Vagina (tissue), 2 donors: ENCODE data around the gene FSTL5. TPM values are rescaled to one million over a fixed set of nuclear protein-coding genes. Genes with fewer than 3 reads are reported as not detected.

Source experiments
- DNase-seq, 2 donors: peaks; one replicate each; pipeline ENCODE4 v3.0.0-alpha.2; 2017; ENCODE audit errors: extremely low spot score in 2 of 2
- H3K27ac ChIP-seq: fragments of 200-600 bp; sonication (generic); one replicate; pipeline ENCODE4 v1.5.1; 2019
- H3K27me3 ChIP-seq: fragments of 200-600 bp; sonication (generic); one replicate; pipeline ENCODE4 v1.5.1; 2019
- H3K36me3 ChIP-seq, 2 donors: fragments of 200-600 bp; sonication (generic); one replicate each; pipeline ENCODE4 v1.5.1; 2017 to 2019
- H3K4me1 ChIP-seq: fragments of 200-600 bp; sonication (generic); one replicate; pipeline ENCODE4 v1.5.1; 2019
- H3K4me3 ChIP-seq, 2 donors: fragments of 200-600 bp; sonication (generic); 1 replicate in 1 of 2; 2 replicates in 1 of 2; pipeline ENCODE4 v1.5.1; 2016 to 2019
- H3K9me3 ChIP-seq: fragments of 200-600 bp; sonication (generic); one replicate; pipeline ENCODE4 v1.5.1; 2019
- POLR2A ChIP-seq, 2 donors: fragments of 450-650 bp; IDR thresholded peaks; one replicate each; pipeline ENCODE4 v1.6.1; 2017; ENCODE audit warnings: antibody characterized with exemption in 2 of 2, mild to moderate bottlenecking in 2 of 2, moderate library complexity in 2 of 2
- POLR2AphosphoS5 ChIP-seq, 2 donors: sonication (generic); formaldehyde crosslinking; IDR thresholded peaks; one replicate each; pipeline ENCODE4 v1.9.0; 2017; ENCODE audit warnings: antibody characterized with exemption in 2 of 2, mild to moderate bottlenecking in 2 of 2, low read depth in 1 of 2; ENCODE audit not compliant: insufficient read depth in 1 of 2
- intact Hi-C: fragments of 100-400 bp; cut with DNase I; formaldehyde crosslinking; loops from one replicate; pipeline ENCODE4 v1.15.1; 2023
- total RNA-seq: library from RNA; depleted of rRNA; stranded (reverse); fragments of >200 nt; gene quantifications from one replicate; pipeline ENCODE4 v1.2.3, GENCODE V29; 2016
- TF ChIP-seq, protein P1 (sequence below), 3 experiments: fragments of 450-650 bp in 2 of 3; fragments of 200-600 bp in 1 of 3; sonication (generic) in 1 of 3; IDR thresholded peaks; one replicate each; pipeline ENCODE4 v1.5.1; 2017 to 2019; ENCODE audit warnings: antibody characterized with exemption in 3 of 3, mild to moderate bottlenecking in 2 of 3, moderate library complexity in 2 of 3

The FSTL5 gene
- total RNA-seq, 1 donor from 2014 or later = 0.74 TPM

DNA sequence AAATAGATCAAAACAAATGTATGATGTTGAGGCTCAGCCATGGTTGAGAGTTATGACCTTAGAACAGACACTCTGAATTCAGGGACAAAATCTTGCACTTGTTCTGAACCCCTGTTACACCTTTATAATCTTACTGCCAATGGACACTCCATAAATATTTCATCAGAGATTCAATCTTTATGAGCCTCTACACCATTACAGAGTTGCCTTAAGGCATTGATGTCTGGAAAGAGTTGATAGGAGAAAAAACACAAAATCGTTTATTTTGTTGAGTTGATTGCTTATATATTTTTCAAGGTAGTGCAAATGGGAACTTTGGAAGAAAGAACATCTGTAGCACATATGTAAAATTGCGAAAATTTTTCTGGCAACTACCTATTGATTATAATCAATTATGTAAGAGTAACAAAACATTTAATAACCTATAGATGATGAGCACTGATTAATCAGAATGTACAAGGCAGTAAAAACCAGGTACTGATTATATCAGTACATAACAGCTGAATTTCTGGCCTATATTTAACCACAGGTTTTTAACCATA is 568.5 kb downstream of the FSTL5 start:
- Histone ChIP-seq H3K4me1 (no peaks in the 10 kb centered on the region), H3K9me3 (no peaks in the 10 kb centered on the region), H3K27ac (no peak overlapping the region), H3K27me3 (no peaks in the 10 kb centered on the region), H3K36me3 (no peaks in the 10 kb centered on the region), H3K4me3 (no peak overlapping the region)
- no peak for TF ChIP-seq POLR2A (IDR thresholded peaks at IDR 0.05)
- no peak for TF ChIP-seq POLR2AphosphoS5 (IDR thresholded peaks at IDR 0.05; ENCODE audit: insufficient read depth in 1 of 2, low read depth in 1 of 2)
- TF ChIP-seq, protein P1, sequence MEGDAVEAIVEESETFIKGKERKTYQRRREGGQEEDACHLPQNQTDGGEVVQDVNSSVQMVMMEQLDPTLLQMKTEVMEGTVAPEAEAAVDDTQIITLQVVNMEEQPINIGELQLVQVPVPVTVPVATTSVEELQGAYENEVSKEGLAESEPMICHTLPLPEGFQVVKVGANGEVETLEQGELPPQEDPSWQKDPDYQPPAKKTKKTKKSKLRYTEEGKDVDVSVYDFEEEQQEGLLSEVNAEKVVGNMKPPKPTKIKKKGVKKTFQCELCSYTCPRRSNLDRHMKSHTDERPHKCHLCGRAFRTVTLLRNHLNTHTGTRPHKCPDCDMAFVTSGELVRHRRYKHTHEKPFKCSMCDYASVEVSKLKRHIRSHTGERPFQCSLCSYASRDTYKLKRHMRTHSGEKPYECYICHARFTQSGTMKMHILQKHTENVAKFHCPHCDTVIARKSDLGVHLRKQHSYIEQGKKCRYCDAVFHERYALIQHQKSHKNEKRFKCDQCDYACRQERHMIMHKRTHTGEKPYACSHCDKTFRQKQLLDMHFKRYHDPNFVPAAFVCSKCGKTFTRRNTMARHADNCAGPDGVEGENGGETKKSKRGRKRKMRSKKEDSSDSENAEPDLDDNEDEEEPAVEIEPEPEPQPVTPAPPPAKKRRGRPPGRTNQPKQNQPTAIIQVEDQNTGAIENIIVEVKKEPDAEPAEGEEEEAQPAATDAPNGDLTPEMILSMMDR (IDR thresholded peaks at IDR 0.05) = no peak
- no peak for DNase-seq
- intact Hi-C loops = no loop called here

DNA sequence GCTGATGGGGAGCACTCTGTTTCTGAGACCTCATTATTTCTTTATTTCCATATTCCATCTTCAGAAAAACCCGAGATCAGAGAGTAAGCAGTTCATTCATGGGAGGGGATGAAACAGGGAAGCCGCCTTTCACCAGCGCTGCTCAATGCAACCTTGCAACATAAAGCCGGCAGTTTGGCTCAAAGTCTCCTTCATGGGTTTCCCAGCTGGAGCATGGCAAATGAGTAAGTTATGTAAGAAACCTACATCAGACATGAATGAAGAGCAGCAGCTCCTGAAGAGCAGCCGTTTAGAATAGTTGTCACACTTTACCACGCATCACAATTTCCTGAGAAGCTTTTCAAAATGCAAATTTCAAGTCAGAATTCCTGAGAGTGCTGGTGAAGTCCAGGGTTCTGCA is 578.8 kb downstream of the FSTL5 start:
- H3K9me3 ChIP-seq = no peaks in the 10 kb centered on the region
- TF ChIP-seq, protein P1 (IDR thresholded peaks at IDR 0.05) = no peak
- TF ChIP-seq POLR2AphosphoS5 (IDR thresholded peaks at IDR 0.05; ENCODE audit: insufficient read depth in 1 of 2, low read depth in 1 of 2) (no peak), POLR2A (IDR thresholded peaks at IDR 0.05) (no peak)
- no peaks in the 10 kb centered on the region for H3K27me3 ChIP-seq
- no peak overlapping the region for H3K4me3 ChIP-seq
- H3K36me3 ChIP-seq = no peaks in the 10 kb centered on the region
- intact Hi-C loops = no loop called here
- DNase-seq = no peak
- H3K27ac ChIP-seq = no peak overlapping the region
- H3K4me1 ChIP-seq = no peaks in the 10 kb centered on the region

DNA sequence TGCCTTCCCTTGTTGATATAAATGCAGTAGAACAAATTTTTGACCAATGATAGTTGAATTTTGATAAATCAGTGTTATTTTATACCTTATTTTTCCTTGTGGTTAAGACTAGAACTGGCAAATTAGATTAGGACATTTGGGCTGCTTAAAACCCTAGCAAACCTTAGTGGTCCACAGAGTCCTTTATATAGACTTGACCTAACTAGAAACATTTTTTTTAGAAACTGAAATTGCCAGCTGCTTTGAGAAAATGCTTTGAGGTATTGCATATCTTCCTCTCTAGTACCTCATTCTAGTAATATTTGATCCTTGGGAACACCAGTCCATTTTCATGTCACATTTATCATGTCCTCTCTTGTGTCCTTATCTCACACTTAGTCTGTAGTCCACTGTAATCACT is 580.3 kb downstream of the FSTL5 start:
- H3K27me3 ChIP-seq = no peaks in the 10 kb centered on the region
- no peaks in the 10 kb centered on the region for H3K9me3 ChIP-seq
- no peak for DNase-seq
- intact Hi-C loops = no loop called here
- H3K36me3 ChIP-seq = no peaks in the 10 kb centered on the region
- no peak overlapping the region for H3K27ac ChIP-seq
- no peaks in the 10 kb centered on the region for H3K4me1 ChIP-seq
- TF ChIP-seq, protein P1 (IDR thresholded peaks at IDR 0.05) = no peak
- TF ChIP-seq POLR2A (IDR thresholded peaks at IDR 0.05) (no peak), POLR2AphosphoS5 (IDR thresholded peaks at IDR 0.05; ENCODE audit: insufficient read depth in 1 of 2, low read depth in 1 of 2) (no peak)
- H3K4me3 ChIP-seq = no peak overlapping the region

DNA sequence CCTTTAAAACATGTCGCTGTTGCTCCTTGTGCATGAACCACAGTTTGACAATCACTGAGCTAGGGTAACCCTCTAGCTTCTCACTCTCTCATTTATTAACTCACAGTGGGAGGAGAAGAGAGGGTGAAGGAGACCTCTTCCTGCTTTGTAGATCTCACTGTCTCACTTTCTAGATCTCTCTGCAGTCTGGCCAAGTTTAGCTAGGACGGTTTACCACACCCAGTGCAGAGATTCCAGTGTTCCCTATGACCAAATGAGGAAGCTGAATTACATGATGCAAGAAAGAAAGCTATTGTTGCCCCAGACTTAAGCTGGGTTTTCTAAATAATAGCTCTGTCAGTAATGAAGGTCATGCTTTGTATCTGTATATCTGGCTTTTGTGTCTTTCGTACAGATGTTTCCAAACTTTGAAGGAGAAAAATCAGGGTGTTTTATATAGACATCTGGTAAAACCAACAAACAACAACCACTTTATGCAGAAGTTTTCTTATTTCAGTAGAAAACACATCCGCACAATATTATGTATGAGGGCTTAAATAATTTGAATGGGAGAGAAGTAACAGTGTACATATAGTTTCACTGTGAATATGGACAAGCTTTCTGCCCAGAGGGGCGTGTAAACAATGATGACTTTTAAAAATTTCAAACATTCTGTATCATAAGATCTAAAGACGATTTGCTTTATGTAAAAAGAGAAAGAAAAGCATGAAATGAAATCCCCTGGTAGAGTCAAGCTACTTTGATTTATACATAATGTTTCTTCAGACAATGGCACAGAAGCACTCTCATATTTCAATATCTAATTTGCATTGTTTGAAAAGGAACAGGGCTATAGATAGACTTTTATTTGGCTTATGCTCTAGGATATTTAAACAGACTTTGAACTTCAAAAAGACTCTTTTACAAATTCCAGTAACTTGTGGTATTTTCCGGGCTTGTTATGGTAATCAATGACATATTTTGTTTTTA is 582.3 kb downstream of the FSTL5 start:
- Histone ChIP-seq H3K27me3 (no peaks in the 10 kb centered on the region), H3K36me3 (no peaks in the 10 kb centered on the region), H3K27ac (no peak overlapping the region), H3K4me1 (no peaks in the 10 kb centered on the region), H3K4me3 (no peak overlapping the region), H3K9me3 (no peaks in the 10 kb centered on the region)
- no peak for TF ChIP-seq POLR2A (IDR thresholded peaks at IDR 0.05)
- no peak for DNase-seq
- intact Hi-C loops = no loop called here

DNA sequence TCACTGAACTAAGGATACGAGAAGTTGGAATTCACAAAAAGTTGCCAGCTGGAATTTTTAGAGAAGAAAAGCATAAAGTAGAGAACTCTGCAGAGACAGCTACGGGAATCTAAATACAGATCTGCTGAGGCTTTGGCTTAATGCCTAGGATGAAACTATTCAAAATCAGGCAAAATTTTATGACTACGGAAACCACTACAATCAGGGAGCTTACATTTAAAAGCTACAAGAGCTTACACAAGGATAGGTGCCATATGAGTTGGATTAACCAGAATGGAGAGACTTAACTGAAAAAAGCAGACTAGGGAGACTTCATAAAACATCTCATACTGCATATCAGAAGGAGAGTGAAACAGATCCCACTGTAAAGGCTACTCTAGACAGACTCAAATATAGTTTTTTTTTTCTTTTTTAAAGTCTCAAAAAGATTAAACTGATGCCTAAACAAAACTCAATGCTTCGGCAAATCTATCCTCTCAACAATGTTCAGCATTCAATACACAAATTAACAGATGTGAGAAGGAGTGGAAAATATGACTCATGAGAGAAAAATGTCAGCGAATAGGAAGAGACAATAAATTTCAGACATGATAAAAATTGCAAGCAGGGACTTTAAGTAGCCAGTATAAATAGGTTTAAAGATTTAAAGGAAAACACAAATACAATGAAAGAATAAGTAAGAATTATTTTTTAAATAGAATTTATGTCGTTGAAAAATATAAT is 586.1 kb downstream of the FSTL5 start:
- H3K27ac ChIP-seq = no peak overlapping the region
- TF ChIP-seq, protein P1 (IDR thresholded peaks at IDR 0.05) = no peak
- no peak for TF ChIP-seq POLR2A (IDR thresholded peaks at IDR 0.05)
- TF ChIP-seq POLR2AphosphoS5 (IDR thresholded peaks at IDR 0.05; ENCODE audit: insufficient read depth in 1 of 2, low read depth in 1 of 2) = no peak
- H3K27me3 ChIP-seq = no peaks in the 10 kb centered on the region
- no peak for DNase-seq
- H3K4me3 ChIP-seq = no peak overlapping the region
- H3K9me3 ChIP-seq = no peaks in the 10 kb centered on the region
- H3K36me3 ChIP-seq = no peaks in the 10 kb centered on the region
- no peaks in the 10 kb centered on the region for H3K4me1 ChIP-seq
- intact Hi-C loops = no loop called here
